GM18861 (cell line): Measurements from ENCODE around the gene DDR2.

Experiments used
- ATAC-seq: cut with Tn5 transposase; IDR thresholded peaks from one replicate; pipeline ENCODE4 v1.9.1; 2021; ENCODE audit not compliant: unreplicated experiment

DDR2 gene

DNA sequence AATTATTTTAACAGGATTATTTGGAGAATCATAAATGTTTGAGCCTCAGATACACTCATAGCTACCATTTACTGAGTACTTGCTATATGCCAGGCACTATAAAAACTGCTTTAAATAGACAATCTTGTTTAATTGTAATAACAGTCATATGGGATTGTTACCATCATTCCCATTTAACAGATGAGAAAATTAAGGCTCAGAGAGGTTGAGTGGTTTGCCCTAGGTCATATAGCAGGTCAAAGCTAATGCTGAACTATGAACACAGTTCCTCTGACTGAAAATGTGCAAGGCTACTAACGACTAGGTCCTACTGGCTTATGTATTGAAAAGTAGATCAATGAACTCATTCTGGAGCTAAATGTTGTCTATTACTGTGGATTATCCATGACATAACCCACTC is 63.4 kb downstream of the DDR2 start:
- no peak for ATAC-seq

DNA sequence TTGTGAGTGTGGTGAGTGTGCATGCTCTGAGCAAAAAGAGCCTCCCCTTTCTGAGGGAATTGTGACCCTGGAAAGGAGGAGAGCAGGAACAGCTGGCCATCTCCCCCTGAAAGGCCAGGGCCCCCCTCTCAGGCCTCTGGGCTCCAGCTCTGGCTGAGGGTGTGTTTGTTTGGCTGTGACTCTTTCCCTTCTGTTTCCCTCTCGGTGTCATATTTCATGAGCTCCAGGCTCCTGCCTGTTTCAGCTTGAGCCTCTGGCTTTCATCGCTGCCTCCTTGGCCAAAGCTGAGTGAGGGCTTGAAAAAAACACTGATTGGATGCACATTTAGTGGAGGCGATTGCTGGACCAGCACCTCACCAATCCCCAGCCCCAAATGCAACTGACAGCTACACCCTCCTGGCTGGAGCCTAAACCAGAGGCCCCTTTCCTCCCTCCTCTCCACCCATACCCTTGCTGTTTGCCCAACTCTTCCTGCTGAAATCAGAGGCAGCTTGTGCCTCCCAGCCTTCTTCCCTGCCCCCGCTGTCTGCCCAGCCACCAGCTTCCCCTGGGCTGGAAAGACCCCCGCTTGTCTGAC is 64.1 kb downstream of the DDR2 start:
- ATAC-seq: no peak

DNA sequence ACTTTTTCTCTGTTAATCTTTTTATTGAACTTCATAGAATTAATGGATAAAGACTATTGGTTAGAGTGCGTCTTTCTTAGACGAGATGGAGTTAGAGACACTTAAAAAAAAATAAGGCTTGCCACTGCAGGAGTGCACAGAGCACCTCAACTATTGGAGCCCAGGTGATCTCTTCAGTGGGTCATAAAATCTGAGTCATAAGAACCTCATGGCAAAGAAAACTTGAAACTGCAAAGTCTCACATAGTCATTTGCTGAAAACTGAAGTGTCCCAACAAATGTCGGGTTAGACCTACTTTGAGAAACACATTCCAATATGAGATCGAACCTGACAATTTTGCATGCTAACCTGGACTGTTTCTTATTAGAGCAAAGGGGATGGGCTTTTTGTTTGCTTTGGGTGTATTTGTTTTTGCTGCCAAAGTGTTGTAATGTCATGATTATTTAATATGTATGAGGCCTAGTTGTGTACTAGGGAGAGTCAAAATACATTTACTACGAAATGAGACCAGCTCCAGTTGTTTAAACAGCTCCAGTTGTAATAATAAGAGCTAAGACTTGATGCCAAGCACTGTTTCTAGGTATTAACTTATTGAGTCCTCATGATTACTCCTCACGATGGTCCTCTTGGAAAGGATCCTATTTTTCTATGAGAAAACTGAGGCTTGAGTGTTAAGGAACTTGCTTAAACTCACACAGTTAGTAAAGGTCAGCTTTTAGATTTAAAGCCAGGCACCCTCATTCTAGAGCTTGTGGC is 65.1 kb downstream of the DDR2 start:
- no peak for ATAC-seq

DNA sequence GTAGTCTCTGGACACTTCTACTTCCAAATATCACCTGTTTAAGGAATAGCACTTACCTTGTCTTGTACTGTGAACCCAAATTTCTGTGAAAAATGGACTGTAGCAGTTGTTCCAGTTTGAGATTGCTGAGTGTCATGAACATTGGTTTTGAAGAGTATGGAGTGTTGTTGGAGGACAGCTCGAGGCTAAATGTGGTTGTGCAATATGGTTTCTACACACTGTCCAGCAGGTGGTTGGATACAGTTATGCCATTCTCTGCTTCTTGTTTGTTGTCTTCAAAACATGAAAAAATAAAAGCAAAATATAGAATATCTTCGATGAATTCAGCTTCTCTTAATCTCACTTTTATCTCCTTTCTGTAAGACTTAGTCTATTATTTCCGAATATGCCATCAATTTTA is 67.1 kb downstream of the DDR2 start:
- ATAC-seq: no peak

DNA sequence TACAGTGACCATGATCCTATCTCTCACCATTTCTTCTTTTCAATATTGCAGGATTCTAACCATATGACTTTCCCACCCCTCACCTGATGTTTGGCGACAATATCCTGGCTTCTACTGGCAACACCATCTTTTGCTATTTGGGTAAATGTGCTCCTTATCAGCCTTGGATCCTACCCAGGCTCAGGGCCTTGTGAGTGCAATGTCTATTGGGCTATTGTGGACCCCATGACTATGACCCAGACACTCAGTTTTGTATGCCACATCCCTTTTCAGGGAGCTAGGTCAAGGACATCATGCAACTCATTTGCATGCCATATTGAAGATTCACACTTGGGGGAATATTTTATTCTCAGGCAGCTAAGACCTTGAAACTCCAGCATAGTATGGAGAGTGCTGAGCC is 67.9 kb downstream of the DDR2 start:
- ATAC-seq: no peak

DNA sequence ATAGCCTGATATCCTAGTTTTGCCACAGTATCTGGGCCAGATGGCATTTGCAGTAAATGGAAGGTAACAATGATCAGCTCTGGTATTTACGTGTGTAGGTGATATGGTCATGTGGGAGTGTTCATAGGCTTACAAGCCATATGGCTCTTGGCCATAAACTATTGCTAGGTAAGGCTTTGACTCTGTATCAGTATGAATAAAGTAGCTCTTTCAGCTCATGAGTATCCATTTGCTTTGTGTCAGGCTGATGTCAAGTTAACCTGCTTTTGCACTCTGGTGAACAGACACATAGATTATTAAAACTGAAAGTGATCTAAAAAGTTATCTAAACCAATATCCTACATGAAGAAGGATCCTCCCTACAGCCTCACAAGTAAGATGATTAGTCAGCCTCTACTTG is 69.0 kb downstream of the DDR2 start:
- ATAC-seq: no peak

DNA sequence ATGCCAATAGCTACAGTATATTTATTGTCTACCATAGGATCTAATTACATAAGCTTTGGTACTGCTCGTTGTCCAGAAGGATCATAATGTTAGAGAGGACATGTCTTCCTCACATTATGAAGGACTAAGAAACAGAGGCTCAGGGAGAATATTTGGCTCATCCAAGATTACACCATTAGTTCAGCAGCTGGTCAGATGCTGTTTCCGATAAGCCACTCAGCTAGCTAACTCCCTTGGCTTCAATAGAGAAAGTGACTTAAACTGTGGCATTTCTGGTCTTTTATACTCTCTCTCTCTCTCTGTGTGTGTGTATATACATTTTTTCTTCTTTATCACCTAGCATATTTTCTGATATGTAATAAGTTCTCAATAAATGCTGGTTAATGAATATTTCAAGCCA is 70.4 kb downstream of the DDR2 start:
- ATAC-seq: no peak

DNA sequence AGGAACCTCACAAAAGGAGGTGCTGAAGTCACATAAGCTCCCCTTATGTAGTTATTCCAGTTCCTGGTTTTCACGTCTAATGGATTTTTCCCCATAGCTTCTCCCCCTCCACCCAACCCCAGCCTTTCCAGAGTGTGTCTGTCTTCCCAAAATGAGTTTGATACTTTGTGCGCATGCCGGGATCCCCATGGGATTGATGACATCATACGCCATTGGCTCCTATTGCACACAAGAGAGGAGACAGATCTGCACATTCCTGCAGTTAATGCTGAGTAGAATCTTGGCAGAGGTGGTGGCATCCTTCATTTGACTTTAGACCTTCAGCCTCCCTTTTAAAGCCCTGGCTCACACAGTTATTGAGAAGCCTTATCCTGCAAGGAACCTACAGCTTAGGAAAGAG is 71.4 kb downstream of the DDR2 start:
- no peak for ATAC-seq

DNA sequence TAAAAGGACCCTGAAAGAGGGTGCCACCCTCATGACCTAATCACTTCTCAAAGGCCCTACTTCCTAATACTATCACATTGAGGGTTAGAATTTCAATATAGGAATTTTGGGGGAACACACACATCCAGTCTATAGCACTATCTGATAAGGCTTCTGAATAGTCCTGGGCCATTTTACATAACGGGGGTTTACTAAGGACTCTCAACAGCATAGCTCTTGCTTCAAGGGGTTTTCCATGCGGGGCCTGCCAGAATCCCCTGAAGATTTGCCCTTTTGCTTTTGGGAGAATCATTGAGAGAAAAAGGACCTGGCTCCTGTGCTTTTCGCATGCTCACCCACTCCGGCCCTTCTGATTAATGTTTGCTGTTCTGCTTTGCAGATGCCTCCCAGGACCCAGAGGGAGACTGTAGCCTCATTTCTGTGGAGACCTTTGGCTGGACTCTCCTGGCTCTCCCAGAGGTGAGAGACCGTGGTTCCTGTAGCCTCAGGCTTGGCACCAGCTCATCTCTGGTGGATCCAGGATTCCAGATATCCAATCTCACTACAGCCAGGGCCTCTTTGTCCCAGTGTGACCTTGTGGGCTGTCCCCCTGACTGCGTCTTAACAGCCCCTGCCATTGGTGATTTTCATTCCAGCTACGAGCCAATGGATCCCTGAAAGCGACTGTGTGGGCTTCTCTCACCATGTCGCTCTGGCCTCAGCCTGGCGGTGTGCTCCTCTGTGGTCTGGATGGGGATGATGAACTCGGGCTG is 72.6 kb downstream of the DDR2 start:
- ATAC-seq: no peak

DNA sequence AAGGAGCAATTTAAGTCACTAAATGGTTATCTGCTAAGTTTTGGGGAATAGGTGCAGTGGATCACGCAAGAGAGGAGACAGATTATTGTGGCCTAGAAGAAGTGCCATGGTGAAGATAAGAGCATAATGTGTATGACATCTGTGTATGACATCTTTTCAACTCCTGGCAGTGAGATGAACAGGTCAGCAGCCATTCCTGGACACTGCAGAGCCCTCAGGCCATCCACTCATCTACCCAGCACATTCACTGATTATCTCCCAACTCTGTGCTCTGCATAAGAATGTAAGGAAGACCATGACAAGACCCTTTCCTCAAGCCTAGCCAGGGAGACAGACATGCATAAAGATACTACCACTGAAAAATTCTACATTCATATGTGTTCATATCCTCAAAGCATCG is 73.7 kb downstream of the DDR2 start:
- no peak for ATAC-seq

DNA sequence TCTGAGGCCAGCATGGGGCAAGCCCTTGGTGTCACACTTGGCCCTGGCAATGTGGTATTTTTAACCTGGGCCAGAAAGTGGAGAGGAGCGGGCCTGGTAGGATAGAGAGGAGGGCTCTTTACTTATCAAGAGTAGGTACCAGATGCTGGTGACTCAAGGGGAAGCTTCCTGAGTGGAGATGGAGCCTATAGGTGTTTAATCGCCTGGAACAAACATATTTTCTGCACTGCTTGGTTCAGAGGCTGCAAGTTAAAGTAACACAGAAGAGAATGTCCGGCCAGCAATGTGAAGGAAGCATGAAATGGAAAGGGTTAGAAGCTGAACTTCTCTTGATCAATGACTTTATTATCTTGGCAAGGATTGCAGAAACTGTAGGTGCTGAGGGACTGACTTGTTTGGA is 74.3 kb downstream of the DDR2 start:
- ATAC-seq: no peak

DNA sequence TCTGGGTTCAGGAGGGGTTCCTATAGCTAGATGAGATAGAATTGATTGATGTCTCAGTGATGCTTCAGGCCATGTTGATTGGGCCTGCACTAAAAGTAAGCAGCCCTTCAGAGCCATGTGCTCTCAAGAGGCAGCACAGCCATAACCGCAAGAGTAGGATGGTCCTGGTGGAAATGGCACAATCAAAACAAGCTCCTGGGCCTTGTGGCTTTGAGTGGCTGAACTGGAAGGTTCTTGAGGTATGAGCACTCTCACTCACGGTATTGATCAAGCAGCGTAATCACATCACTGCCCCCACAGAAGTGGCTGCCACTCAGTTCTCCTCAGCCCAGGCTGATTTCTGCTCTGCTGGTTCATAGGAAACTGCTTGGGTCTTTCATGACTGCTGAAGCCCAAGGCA is 76.0 kb downstream of the DDR2 start:
- ATAC-seq: no peak

DNA sequence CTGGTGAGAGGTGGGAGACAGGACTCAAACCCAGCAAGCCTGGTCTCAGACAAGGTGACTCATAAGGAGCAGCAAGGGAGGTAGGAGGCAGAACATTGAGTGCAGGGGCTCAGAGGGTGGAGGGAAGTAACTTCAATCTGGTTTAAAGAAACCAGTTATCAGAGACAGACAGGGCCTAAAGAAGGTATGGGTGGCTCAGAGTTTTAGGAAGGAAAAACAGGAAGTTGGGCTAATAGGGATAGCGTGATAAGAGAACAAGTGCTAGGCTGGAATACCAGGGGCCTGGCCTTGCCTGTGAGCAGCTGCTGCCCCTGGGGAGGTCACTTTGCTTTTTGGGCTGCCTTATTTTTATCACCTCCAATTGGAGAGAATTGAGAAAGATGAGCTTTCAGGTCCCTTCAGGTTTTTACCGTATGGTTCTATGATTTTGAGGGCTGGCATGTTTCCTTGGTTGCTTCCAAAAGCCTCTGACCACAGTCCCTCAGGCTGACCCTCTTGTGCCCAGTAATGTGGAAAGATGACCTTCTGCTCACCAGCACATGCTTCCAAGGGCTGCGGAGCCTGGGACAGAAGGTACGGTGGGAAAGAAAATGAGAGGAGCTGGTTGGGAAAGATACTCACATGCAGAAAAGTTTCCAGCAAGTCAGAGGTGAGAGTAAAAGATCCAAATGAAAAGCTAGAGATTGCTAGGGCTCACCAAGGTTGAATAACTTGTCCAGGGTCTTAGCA is 77.0 kb downstream of the DDR2 start:
- ATAC-seq: no peak

DNA sequence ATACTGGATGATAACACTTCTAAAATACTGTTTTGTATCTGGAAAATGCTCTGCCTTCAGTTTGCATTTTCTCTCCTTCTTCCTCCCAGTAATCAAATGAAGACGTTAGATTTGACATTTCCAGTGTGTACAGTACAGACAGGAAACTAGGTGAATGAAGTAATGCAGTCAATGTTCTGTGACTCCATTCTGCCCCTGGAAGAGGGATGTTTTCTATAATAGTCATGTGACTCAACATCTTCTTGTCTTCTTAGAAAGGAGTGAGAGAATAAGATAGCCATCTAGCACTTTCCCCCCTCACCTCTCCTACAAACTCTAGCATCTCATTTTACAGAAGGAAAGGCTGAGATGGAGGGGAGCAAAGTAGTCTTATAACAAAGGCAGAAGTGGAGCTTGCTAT is 77.6 kb downstream of the DDR2 start:
- no peak for ATAC-seq

DNA sequence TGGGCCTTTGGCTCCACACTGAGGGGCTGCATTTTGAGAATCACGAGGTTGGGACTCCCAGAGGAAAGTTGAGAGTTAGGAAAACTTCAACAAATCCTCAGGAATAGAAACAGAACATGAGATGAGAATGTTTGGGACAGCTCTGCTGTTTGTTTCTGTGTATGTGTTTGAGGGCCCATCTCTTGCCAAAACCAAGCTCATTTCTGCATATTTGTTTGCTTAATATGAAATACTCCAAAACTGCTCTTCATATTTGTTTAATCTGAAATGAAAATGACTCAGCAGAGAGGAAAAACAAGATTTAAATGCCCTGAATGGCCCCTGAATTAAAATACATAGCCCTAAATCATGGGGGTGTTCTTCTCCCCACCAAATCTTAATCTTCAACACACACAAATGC is 78.1 kb downstream of the DDR2 start:
- ATAC-seq: no peak

DNA sequence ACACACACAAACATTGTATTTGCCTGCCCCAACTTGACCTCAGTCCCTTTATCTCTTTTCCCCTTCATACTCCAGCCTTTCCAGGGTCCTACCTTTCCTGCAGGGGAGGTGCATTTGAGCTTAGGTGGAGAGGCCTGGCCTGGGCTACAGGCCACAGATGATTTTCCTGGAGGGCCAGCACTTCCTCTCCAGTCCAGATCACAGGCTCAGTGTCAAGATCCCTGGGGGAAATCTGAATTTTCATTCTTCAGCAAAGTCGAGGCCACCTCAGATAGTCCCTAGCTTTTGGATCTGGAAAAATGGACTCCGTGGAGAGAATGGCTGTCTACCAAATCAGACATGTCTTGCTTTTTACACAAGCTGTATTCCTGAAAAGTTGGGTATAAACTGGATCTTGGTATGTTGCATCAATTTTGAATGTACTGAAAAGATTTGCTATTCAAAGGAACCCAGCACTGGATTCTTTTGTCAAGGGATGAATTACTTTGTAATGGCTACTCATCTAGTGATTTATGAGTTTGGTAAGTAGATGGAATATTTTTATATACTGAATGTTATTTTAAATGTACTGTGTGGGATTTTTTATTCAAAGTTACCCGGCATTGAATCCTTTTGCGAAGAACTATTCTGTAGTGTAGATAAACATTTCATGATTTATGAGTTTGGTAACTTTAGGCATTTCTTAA is 78.7 kb downstream of the DDR2 start:
- ATAC-seq: no peak

DNA sequence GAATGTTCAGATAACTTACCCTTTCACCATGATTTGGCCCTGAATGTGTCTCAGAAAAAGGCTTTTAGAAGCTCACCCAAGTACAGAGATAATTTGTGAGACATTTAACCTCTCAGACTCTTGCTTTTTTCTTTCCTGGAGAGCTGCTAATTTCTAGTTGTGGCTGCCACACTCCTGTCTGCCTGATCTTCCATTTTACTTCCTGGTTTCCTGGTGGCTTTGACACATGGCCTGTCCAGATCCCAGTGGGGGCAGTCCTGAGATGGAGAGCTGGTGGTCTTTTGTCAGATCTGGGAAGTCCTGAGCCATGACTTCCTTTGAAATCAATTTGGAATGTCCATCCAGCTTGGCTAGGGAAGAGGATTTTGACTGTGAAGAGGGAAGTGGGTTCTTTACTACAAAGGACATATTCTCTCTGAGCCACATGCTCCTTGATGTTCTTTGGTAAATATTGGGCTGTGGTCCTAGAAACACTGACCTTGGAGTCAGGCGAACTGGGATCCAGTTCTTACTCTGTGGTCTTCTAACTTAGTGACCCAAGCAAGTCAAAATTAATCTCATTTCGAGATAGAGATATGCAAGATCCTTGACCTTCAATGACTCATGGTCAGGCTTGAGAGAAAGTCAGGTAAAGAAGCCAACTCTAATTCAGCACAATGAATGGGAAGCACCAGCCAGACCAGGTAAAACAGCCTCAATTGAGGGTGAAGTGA is 80.2 kb downstream of the DDR2 start:
- no peak for ATAC-seq

DNA sequence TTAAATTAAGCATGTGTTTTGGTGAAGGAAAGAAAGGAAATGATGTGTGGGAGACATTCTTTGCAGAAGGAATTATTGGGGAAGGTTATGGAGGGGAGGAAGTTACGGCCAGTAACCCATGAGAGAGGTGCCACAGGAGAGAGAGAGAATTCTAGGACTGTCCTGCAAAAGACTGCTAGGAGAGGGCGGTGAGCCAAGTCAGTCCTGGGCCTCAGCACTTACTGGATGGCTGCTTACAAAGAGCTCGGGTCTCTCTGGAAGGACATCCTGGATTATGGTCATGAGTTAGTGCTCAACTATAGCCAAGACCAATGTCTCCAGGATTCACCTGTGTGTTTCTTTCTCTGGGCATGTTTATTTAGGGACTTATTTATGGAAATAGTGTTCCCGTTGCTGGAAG is 83.9 kb downstream of the DDR2 start:
- no peak for ATAC-seq

DNA sequence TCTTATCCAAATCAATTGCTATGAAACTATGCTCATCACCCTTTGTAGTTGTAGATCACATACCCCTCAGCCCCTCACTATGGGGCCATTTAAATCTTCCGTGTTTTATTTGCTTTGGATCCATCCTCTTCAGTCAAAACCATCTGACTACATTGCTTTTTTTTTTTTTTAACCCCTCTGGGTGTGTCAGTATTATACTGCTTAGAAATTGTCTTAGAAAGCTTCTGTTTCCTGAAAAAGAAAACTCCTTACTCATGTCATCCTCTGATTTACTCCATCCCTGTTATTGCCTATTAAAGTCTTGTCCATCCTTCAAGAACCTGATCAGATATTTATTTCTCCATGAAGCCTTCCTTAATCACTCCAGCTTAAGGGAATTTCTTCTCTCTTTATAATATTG is 84.3 kb downstream of the DDR2 start:
- no peak for ATAC-seq

DNA sequence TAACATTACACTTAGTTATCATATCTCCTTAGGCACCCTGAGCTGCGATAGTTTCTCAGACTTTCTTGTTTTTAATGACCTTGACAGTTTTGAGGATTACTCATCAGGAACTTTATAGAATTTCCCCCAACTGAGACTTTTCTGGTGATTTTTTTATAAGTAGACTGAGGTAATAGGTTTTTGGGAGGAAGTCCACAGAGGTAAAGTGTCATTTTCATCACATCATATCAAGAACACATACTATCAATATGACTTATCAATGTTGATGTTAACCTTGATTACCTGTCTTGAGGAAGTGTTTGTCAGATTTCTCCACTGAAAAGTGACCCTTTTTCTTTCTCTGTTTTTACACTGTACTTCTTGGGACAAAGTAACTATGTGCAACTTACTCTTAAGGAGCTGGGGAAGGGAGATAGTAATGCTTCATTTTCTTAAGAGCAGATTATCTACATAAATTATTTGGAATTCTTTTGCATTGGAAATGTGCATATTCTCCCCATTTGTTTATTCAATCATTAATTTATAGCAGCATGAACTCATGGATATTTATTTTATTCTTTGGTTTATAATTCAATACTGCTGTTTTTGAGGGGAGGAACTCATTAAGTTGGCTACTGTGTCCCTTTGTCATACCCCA is 85.4 kb downstream of the DDR2 start:
- no peak for ATAC-seq
